ENCODE data around the gene CSNK1A1L. TPM values are rescaled to one million over a fixed set of nuclear protein-coding genes. Genes with fewer than 3 reads are reported as not detected.

CSNK1A1L gene
- total RNA-seq, 2 donors from 2014 or later, result not detected

GRCh38 chr13:37102896-37103295 lies 2.6 kb downstream of the CSNK1A1L start:
- Histone ChIP-seq H3K4me1 (ENCODE audit: control insufficient read depth in 1 of 2, low read depth in 2 of 2) (no peaks in the 10 kb centered on the region), H3K36me3 (no peaks in the 10 kb centered on the region), H3K27ac (no peak overlapping the region), H3K9me3 (no peaks in the 10 kb centered on the region), H3K27me3 (replicated peaks; ENCODE audit: insufficient read depth) (no peaks in the 10 kb centered on the region), H3K4me3 (no peak overlapping the region)
- DNase-seq (ENCODE audit: low spot score) (no peak), ATAC-seq (ENCODE audit: insufficient number of reproducible peaks, low FRiP score, low read depth) (no peak)
- no peak for TF ChIP-seq CTCF (IDR thresholded peaks at IDR 0.05)

GRCh38 chr13:37101201-37101600 lies 4.3 kb downstream of the CSNK1A1L start:
- H3K27ac ChIP-seq, result no peak overlapping the region
- no peaks in the 10 kb centered on the region for H3K36me3 ChIP-seq
- TF ChIP-seq CTCF (IDR thresholded peaks at IDR 0.05), result no peak
- no peaks in the 10 kb centered on the region for H3K27me3 ChIP-seq (replicated peaks; ENCODE audit: insufficient read depth)
- ATAC-seq (ENCODE audit: insufficient number of reproducible peaks, low FRiP score, low read depth) (no peak), DNase-seq (ENCODE audit: low spot score) (no peak)
- no peak overlapping the region for H3K4me3 ChIP-seq
- no peaks in the 10 kb centered on the region for H3K9me3 ChIP-seq
- no peaks in the 10 kb centered on the region for H3K4me1 ChIP-seq (ENCODE audit: control insufficient read depth in 1 of 2, low read depth in 2 of 2)

GRCh38 chr13:37100731-37101130 lies 4.7 kb downstream of the CSNK1A1L start:
- Histone ChIP-seq H3K27ac (no peak overlapping the region), H3K4me3 (no peak overlapping the region), H3K27me3 (replicated peaks; ENCODE audit: insufficient read depth) (no peaks in the 10 kb centered on the region), H3K36me3 (no peaks in the 10 kb centered on the region), H3K9me3 (no peaks in the 10 kb centered on the region), H3K4me1 (ENCODE audit: control insufficient read depth in 1 of 2, low read depth in 2 of 2) (no peaks in the 10 kb centered on the region)
- no peak for TF ChIP-seq CTCF (IDR thresholded peaks at IDR 0.05)
- DNase-seq (ENCODE audit: low spot score) (no peak), ATAC-seq (ENCODE audit: insufficient number of reproducible peaks, low FRiP score, low read depth) (no peak)

GRCh38 chr13:37097076-37097475 lies 8.4 kb downstream of the CSNK1A1L start:
- ATAC-seq (ENCODE audit: insufficient number of reproducible peaks, low FRiP score, low read depth) (no peak), DNase-seq (ENCODE audit: low spot score) (no peak)
- no peaks in the 10 kb centered on the region for H3K36me3 ChIP-seq
- no peak overlapping the region for H3K4me3 ChIP-seq
- no peak for TF ChIP-seq CTCF (IDR thresholded peaks at IDR 0.05)
- H3K4me1 ChIP-seq (ENCODE audit: control insufficient read depth in 1 of 2, low read depth in 2 of 2), result no peaks in the 10 kb centered on the region
- H3K27me3 ChIP-seq (replicated peaks; ENCODE audit: insufficient read depth), result no peaks in the 10 kb centered on the region
- no peak overlapping the region for H3K27ac ChIP-seq
- no peaks in the 10 kb centered on the region for H3K9me3 ChIP-seq

- DNase-seq (ENCODE audit: low spot score), result no peak
- Histone ChIP-seq H3K4me3 (no peak overlapping the region), H3K9me3 (no peaks in the 10 kb centered on the region), H3K27ac (no peak overlapping the region), H3K27me3 (replicated peaks; ENCODE audit: insufficient read depth) (no peaks in the 10 kb centered on the region), H3K4me1 (ENCODE audit: control insufficient read depth in 1 of 2, low read depth in 2 of 2) (no peaks in the 10 kb centered on the region), H3K36me3 (no peaks in the 10 kb centered on the region)
- no peak for ATAC-seq (ENCODE audit: insufficient number of reproducible peaks, low FRiP score, low read depth)
- TF ChIP-seq CTCF (IDR thresholded peaks at IDR 0.05), result no peak
Measured at GRCh38 chr13:37094840-37095239, 10.6 kb downstream of the CSNK1A1L start.
